PC-9 (cell line): ENCODE results near the gene AKAP11. TPM values are rescaled to one million over a fixed set of nuclear protein-coding genes. Genes with fewer than 3 reads are reported as not detected.

Experiments used
- BruUV-seq: library from RNA; stranded (reverse); fragments of 400-500 nt; replicated peaks from 2 replicates; lab custom pipeline; 2021; lab: Mats Ljungman, UMichigan
- CTCF ChIA-PET: fragments of 300-600 bp; sonication (Branson Sonifier 250); formaldehyde crosslinking; loops from one replicate; lab custom pipeline; 2022; ENCODE audit warnings: antibody characterized with exemption; lab: Charles Lee
- POLR2A ChIA-PET: fragments of 300-600 bp; sonication (Branson Sonifier 250); formaldehyde crosslinking; loops from one replicate; lab custom pipeline; 2022; ENCODE audit warnings: antibody characterized with exemption; ENCODE audit not compliant: unreplicated experiment; lab: Charles Lee
- DNase-seq, 2 experiments: peaks; one replicate each; pipeline versions ENCODE4 v3.0.0 to v3.0.0-alpha.2; 2015 to 2022; ENCODE audit warnings: mixed read lengths in 1 of 2
- H2AFZ ChIP-seq: fragments of 200-600 bp; sonication (generic); 2 replicates; pipeline ENCODE4 v1.8.1; 2017; ENCODE audit warnings: antibody characterized with exemption
- H3F3A ChIP-seq: fragments of 200-600 bp; sonication (generic); 2 replicates; pipeline ENCODE4 v1.8.1; 2017; ENCODE audit warnings: antibody characterized with exemption, mild to moderate bottlenecking, low read depth; ENCODE audit not compliant: insufficient read depth
- H3K27ac ChIP-seq: fragments of 200-600 bp; sonication (generic); 2 replicates; pipeline ENCODE4 v1.6.1; 2016; ENCODE audit warnings: mixed run types
- H3K27me3 ChIP-seq: fragments of 200-600 bp; sonication (generic); 2 replicates; pipeline ENCODE4 v1.6.1; 2016; ENCODE audit warnings: low read depth, mixed run types; ENCODE audit not compliant: insufficient read depth
- H3K36me3 ChIP-seq: fragments of 200-600 bp; sonication (generic); 2 replicates; pipeline ENCODE4 v1.6.1; 2016; ENCODE audit warnings: low read depth, mixed run types
- H3K4me1 ChIP-seq: fragments of 200-600 bp; sonication (generic); replicated peaks from 2 replicates; pipeline ENCODE4 v1.6.1; 2016; ENCODE audit warnings: mixed run types; ENCODE audit not compliant: insufficient read depth
- H3K4me2 ChIP-seq: fragments of 200-600 bp; sonication (generic); 2 replicates; pipeline ENCODE4 v1.6.1; 2017; ENCODE audit warnings: mixed run types
- H3K4me3 ChIP-seq: fragments of 200-600 bp; sonication (generic); 2 replicates; pipeline ENCODE4 v1.6.1; 2016; ENCODE audit warnings: mixed run types
- H3K79me2 ChIP-seq: fragments of 200-600 bp; sonication (generic); 2 replicates; pipeline ENCODE4 v1.6.1; 2017; ENCODE audit warnings: low read depth, mixed run types
- H3K9me2 ChIP-seq: fragments of 200-600 bp; sonication (generic); 2 replicates; pipeline ENCODE4 v1.8.1; 2017; ENCODE audit warnings: mild to moderate bottlenecking; ENCODE audit not compliant: insufficient read depth
- H3K9me3 ChIP-seq: fragments of 200-600 bp; sonication (generic); 2 replicates; pipeline ENCODE4 v1.8.1; 2016; ENCODE audit warnings: low read depth; ENCODE audit not compliant: insufficient read depth
- H4K20me1 ChIP-seq: fragments of 200-600 bp; sonication (generic); 2 replicates; pipeline ENCODE4 v1.8.1; 2017; ENCODE audit not compliant: insufficient read depth
- CTCF ChIP-seq: fragments of 200-600 bp; sonication (generic); conservative IDR thresholded peaks from 2 replicates; pipeline ENCODE4 v1.6.1; 2017; ENCODE audit warnings: mixed run types, antibody characterized with exemption, mild to moderate bottlenecking, moderate library complexity
- EZH2 ChIP-seq: fragments of 200-600 bp; sonication (generic); IDR thresholded peaks from 2 replicates; pipeline ENCODE4 v1.8.0; 2017; ENCODE audit warnings: antibody characterized with exemption, low read depth
- intact Hi-C: fragments of 100-400 bp; cut with micrococcal nuclease; formaldehyde crosslinking; loops from one replicate; pipeline ENCODE4 v1.10.0; 2022; ENCODE audit not compliant: unreplicated experiment
- total RNA-seq: library from RNA; stranded (reverse); gene quantifications from 2 replicates; pipeline ENCODE4 v1.2.3, GENCODE V29; 2021

The AKAP11 gene
- total RNA-seq, 1 experiment from 2014 or later = 15.9 TPM

- intact Hi-C loops = no loop called here
- POLR2A ChIA-PET = no interaction called here
- BruUV-seq = no TSS peak
Measured at GRCh38 chr13:42275098-42275471, 3.1 kb downstream of the AKAP11 start.

DNA sequence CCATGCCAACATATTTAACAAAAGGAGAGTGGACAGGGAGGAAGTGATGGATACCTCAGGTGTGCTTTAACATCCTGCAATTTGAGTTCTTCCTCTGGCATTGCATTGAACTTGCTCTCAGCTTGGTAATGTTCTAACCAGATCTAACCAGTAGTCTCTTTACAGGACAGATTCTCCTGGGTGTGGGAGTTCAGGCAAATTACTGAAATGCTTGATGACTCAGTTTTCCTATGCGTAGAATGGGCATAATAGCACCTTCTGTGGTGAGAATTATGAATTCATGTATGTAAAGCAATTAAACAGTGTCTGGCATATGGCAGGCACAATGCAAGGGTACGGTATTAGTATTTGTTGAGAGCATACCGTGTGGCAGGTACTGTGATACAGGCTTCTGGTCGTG, 3.6 kb downstream of the AKAP11 start:
- ChIA-PET CTCF (no interaction called here), POLR2A (no interaction called here)
- Histone ChIP-seq H4K20me1 (no peaks in the 10 kb centered on the region), H3K27me3 (no peaks in the 10 kb centered on the region), H3K79me2 (peaks cover 20% of the 10 kb centered on the region; the same call in 1 of the 2 replicates), H2AFZ (no peak overlapping the region), H3K4me3 (no peak overlapping the region), H3K27ac (no peak overlapping the region), H3K4me1 (0 out of 2 replicates have a peak, but pooled peaks cover 11% of the 10 kb centered on the region), H3K36me3 (no peaks in the 10 kb centered on the region), H3F3A (no peaks in the 10 kb centered on the region), H3K4me2 (no peak overlapping the region), H3K9me2 (no peaks in the 10 kb centered on the region), H3K9me3 (no peaks in the 10 kb centered on the region)
- BruUV-seq = no TSS peak
- intact Hi-C loops = no loop called here
- no peak for TF ChIP-seq CTCF
- no peak for TF ChIP-seq EZH2
- no peak for DNase-seq

More at GRCh38 chr13:42275098-42275471, 3.1 kb downstream of the AKAP11 start:
- no peaks in the 10 kb centered on the region for H3K9me3 ChIP-seq
- no peaks in the 10 kb centered on the region for H3K9me2 ChIP-seq
- H3K4me1 ChIP-seq = 0 out of 2 replicates have a peak, but pooled peaks cover 11% of the 10 kb centered on the region
- H3K27ac ChIP-seq = no peak overlapping the region
- H3K4me2 ChIP-seq = no peak overlapping the region
- H3K27me3 ChIP-seq = no peaks in the 10 kb centered on the region
- H4K20me1 ChIP-seq = no peaks in the 10 kb centered on the region
- no peak for DNase-seq
- H3K4me3 ChIP-seq = no peak overlapping the region
- H2AFZ ChIP-seq = no peak overlapping the region
- H3K79me2 ChIP-seq = peaks cover 19% of the 10 kb centered on the region; the same call in 1 of the 2 replicates
- TF ChIP-seq EZH2 (no peak), CTCF (no peak)
- H3F3A ChIP-seq = no peaks in the 10 kb centered on the region
- CTCF ChIA-PET = no interaction called here
- H3K36me3 ChIP-seq = no peaks in the 10 kb centered on the region

GRCh38 chr13:42276683-42277082, 4.7 kb downstream of the AKAP11 start:
- ChIA-PET POLR2A (no interaction called here), CTCF (no interaction called here)
- intact Hi-C loops = no loop called here
- Histone ChIP-seq H2AFZ (no peak overlapping the region), H3K9me3 (no peaks in the 10 kb centered on the region), H3K36me3 (no peaks in the 10 kb centered on the region), H3F3A (no peaks in the 10 kb centered on the region), H3K4me2 (no peak overlapping the region), H3K27ac (no peak overlapping the region), H4K20me1 (no peaks in the 10 kb centered on the region), H3K79me2 (peaks cover 20% of the 10 kb centered on the region; the same call in 1 of the 2 replicates), H3K27me3 (no peaks in the 10 kb centered on the region), H3K4me3 (no peak overlapping the region), H3K4me1 (0 out of 2 replicates have a peak, but pooled peaks cover 11% of the 10 kb centered on the region), H3K9me2 (no peaks in the 10 kb centered on the region)
- no peak for DNase-seq
- no TSS peak for BruUV-seq
- TF ChIP-seq CTCF (no peak), EZH2 (no peak)
